ENCODE data around the gene ATP2B3.

GRCh38 chrX:153595387-153595786, 77.9 kb downstream of the ATP2B3 start:
- TF ChIP-seq CTCF (IDR thresholded peaks at IDR 0.05 in 4 of 5, conservative IDR thresholded peaks at IDR 0.05 in 1 of 5): no peak
- no peak for TF ChIP-seq POLR2A (IDR thresholded peaks at IDR 0.05)
